HUDEP-2 (cell line): ENCODE data around the gene SH3GLB1.

ENCODE experiments used
- DNase-seq, 76 experiments: peaks; one replicate each; lab custom pipeline; 2025; ENCODE audit not compliant: unreplicated experiment in 76 of 76; lab: John Stamatoyannopoulos, UW

The SH3GLB1 gene

DNA sequence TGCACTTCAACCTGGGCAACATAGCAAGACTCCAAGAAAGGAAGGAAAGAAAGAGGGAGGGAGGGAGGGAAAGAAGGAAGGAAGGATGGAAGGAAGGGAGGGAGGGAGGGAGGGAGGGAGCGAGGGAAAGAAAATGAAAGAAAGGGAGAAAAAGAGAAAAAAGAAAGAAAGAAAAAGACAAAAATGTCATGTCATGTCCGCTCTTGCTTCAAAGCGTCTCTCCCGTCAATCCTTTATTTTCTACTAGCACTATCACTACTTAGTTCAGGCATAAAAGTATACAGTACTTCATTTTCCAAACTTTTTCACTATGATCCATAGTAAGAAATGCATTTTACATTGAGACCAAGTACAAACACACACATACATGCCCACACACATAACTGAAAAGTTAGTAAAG, 64.7 kb downstream of the SH3GLB1 start:
- no peak for DNase-seq

DNA sequence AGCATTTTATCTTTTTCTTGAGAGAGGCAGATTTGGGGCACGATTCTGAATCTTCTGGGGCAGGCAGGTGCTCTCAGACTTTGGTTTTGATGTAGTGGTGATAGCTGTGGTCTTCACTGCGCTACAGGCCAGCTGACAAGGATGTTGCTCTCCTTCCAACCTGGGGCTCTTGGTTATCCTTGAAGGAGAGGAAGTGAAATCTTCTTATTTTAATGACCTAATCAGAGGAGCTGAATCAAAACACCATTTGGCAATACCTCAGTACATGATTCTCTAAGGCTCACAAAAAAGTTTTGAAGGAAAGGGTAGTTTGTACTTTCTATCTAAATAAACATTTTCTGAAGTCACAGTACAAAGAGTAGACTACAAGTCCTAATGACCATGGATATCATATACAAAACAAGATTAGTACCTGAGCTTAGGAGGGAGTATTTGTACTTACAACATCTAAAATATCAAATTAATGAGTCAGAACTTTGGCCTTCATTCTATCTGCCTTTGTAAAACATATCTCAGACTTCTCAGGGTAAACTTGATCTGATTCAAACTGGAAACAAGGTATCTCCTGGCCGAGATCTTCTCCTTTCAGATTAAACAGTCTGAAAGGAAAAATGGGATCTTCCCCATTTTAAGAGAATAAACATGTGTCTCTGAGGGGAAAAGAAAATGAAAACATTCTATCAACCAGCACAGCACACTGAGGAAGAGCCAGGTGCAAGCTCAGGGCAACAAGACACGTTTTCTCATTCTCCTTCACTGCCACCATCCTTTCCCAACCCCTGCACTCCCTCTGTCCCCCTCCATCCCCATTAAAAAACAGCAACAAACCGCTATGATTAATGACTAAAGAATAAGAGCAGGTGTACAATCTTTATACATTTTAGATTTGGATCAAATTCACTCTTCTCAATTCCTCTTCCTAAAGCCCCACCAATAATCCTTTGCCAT, 69.2 kb downstream of the SH3GLB1 start:
- DNase-seq: no peak

DNA sequence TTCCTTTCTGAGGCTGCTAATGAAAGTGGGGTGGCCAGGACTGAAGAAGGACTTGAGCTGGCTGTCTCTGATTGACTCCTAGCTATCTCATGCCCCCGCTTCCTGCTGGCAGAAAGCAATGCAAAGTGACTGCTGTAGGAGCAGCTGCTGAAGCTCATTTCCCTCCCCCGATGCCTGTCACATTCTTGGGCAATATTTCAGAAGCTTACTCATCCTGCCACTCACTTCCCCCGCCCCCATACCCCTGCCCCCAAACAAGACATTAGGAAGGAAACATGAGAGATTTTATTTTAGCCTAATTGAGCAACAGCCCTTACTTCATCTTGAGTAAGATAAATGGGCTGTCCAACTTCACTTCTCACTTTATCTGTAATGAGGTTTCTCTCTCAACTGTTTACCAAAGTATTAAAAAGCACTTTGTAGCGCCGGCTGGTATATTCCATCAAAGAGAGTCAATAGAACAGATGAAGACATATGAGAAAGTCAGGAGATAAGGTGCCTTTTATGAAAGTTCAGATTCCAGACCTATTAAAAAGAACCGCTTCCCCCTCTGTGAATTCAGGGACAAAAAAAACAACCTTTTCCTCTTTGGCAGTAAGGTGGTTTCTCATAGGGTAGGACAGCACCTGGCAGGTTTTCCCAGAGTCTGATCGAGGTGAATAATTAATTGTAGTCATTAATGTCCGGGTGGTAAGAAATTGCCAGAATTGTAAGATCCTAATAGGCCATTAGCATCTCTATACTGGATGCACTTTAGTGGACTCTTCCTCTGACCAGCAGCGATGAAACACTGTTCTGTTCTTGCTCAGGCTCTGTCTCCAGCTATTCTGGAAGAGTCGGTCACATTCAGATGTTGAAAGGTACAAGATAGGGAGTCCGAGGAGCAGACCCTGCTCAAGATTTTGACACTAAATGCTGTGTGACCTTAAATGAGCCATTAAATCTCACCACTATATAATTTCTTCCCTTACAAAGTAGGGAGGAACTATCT, 70.2 kb downstream of the SH3GLB1 start:
- peak in 40 of 76 experiments; percentile 3 to 71 (median 23) for DNase-seq

DNA sequence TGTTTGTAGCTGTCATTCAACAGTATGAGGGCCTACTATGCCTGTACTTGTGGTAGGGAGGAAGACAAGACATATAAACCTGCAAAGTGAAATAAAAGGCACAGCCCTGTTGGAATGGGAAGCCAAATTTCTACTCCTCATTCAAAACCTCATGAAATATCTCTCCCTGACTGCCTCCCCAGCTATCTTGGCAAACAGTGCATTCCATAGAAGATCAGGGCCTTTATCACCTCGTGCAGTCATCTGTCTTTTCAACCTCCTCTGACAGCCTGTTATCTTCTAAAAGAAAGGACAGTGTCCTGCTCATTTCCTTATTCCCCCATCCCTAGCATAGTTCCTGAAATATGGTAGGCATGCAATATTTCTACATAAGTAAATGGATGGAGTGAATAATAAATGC, 71.0 kb downstream of the SH3GLB1 start:
- DNase-seq: peak in 27 of 76 experiments; percentile 6 to 54 (median 24)

DNA sequence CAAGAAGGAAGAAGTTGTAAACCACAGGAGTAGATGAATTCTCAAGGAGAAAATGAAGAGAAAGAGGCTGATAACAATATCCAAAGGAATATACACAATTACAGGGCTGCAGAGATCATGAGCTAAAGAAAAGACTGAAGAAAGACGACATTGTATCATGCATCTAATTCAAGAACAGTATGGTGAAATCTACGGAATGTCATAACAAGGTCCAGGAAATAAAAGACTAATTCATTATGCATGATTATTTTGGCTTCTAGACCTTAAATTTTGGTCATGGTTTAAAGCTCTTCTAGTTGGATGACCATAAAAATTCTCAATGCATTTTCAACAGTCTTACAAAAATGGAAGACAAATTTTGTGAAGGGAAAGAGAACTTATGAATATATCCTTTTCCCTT, 71.7 kb downstream of the SH3GLB1 start:
- no peak for DNase-seq

DNA sequence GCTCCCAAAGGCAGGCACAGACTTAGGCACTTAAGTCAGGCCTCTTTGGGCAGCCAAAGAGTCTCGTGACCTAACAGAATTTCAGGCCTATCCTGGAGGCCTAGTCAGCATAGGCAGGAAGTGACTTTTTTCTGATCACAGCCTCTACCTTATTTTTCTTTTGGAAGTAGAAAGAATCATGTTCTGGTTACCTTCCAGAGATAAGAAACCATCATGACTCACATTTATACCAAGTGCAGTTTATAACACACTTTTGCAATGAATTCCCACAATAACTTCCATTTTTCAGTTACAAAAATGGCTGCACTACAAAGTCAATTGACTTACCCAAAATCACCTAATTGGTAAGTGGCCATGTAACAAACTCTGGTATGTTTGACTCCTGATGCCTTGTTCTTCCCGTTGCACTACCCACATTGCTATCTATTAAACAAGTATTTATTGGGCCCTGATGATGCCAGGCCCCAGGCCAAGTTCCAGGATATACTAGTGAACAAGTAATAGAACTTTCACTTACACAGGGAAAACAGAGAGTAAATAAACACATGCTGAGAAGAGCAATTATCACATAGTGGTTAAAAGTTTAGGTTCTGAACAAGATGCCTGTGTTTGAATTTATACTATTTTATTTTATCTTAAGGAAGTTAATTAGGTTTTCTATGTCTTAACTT, 74.3 kb downstream of the SH3GLB1 start:
- no peak for DNase-seq

DNA sequence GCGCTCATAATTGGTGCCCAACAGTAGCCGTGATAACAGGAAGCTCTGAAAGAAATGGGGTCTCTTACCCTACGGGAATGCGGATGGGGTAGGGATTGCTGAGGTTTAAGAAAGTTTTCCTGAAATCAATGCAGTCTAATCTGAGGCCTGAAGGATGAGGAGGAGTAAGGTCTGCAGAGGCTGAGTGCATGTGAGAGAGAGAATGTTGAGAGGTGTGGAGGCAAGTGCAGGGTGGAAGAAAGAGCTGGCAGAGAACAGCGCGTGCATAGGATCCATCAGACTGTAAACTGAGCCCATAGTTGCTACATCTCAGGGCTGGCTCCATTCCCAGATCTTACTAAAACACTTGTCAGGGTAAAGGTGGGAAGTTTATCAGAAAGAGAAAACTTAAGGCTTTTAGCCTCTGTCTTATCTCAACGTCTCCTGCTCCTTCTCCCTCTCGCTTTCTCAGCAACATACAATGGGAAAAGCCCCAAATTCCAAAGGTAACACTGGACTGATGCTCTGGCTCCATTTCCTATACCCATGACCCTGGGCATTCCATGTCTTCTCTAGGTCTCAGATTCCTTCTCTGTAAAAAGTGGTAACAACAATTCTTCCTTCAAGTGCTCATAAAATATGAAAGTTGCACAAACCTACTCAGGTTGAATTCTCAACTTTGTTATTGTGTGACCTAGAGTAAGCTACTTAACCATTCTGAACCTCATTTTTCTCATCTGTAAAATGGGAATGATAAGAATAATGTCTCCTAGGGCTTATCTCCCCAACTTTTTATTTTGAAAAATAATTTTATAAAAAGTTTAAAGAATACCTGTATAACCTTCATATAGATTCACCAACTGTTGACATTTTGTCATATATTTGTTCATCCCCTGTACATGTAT, 75.2 kb downstream of the SH3GLB1 start:
- peak in 1 of 76 experiments; percentile 8 for DNase-seq

DNA sequence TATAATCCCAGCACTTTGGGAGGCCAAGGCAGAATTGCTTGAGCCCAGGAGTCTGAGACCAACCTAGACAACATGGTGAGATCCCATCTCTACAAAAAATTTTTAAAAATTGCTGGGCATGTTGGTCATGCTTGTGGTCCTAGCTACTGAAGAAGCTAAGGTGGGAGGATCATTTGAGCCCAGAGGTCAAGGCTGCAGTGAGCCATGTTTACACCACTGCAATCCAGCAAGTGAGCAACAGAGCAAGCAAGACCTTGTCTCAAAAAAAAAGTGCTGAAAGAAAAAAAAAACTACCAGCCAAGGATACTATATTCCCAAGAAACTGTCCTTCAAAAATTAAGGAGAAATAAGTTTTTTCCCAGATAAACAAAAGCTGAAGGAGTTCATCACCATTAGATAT, 78.1 kb downstream of the SH3GLB1 start:
- no peak for DNase-seq

DNA sequence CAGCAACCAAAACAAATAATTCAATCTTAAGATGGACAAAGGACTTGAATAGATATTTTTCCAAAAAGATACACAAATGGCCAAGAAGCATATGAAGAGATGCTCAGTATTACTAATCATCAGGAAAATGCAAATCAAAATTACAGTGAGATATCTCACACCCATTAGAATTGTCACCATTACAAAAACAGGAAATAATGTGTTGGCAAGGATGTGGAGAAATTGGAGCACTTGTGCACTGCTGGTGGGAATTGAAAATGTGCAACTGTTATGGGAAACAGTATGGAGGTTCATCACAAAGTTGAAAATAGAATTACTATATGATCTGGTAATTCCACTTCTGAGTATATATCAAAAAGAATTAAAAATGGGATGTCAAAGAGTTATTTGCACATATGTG, 83.2 kb downstream of the SH3GLB1 start:
- DNase-seq: no peak

DNA sequence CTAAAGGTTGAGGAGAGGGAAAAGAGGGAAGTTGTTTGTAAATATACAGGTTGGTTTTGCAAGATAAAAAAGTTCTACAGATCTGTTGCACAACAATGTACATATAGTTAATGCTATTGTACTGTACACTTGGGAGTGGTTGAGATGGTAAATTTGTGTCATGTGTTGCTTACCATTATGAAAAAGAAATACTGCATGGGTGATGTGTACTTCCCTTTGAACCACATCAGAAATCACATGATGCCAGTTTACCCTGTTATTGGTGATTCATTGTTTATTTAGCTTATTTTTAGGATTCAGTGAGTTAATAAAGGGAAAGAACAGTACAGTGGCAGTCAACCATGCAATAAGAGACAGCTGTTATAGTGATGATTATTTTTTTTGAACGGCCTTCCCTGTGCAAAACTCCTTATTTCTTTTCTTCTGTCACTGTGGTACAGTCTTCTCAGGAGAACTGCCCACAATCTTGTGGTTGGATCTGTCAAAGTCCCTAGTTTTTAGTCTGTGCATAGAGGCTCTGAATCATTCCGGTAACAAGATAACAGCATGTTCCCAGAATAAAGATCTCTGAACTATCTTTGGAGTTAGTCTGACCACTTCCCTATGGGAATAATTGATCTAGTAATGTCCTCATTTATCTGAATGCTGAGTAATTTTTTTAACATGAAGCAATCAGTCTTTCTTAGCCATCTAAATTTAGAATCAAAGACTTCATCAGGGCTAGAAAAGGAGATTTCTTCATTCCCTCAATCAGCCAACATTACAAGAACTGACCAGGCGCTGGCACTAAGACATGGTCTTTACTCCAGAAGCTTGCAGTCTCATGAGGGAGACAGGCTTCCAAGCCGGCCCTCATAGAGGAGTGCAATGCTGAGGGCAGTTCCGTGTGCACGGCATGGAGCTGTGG, 84.2 kb downstream of the SH3GLB1 start:
- no peak for DNase-seq

DNA sequence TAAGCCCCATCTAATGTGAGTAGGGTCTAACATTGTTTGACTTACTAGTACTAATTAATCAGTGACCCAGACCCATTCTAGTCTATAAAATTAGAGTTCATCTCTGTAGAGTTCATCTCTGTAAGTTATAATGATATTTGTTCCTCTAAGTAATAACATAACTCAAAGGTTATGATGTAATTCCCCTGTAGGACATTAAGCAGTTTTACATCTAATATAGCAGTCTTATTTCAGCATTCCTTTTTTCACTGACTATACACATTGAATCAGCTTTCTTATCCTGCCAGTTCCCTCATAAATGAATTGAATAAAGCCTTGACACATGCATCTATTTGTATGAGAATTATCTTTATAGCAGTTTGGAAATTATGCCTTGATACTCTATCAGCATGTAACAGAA, 90.9 kb downstream of the SH3GLB1 start:
- no peak for DNase-seq
